Osteocyte (in vitro differentiated cells): Measurements from ENCODE around the gene E2F1. TPM values are rescaled to one million over a fixed set of nuclear protein-coding genes. Genes with fewer than 3 reads are reported as not detected.

ENCODE experiments used
- DNase-seq: peaks from one replicate; pipeline ENCODE4 v3.0.0; 2021; ENCODE audit warnings: mixed read lengths; ENCODE audit not compliant: unreplicated experiment; ENCODE audit errors: extremely low spot score
- H3K27ac Mint-ChIP-seq: one replicate; pipeline ENCODE4 v1.8.0; 2021; ENCODE audit warnings: mild to moderate bottlenecking, mixed read lengths; ENCODE audit not compliant: unreplicated experiment
- H3K27me3 Mint-ChIP-seq: one replicate; pipeline ENCODE4 v1.8.0; 2021; ENCODE audit warnings: mixed read lengths; ENCODE audit not compliant: unreplicated experiment
- H3K36me3 Mint-ChIP-seq: one replicate; pipeline ENCODE4 v1.8.0; 2021; ENCODE audit warnings: mixed read lengths; ENCODE audit not compliant: unreplicated experiment
- H3K4me1 Mint-ChIP-seq: one replicate; pipeline ENCODE4 v1.8.0; 2021; ENCODE audit warnings: mixed read lengths; ENCODE audit not compliant: unreplicated experiment
- H3K4me3 Mint-ChIP-seq: one replicate; pipeline ENCODE4 v1.8.0; 2021; ENCODE audit warnings: mild to moderate bottlenecking, moderate library complexity, mixed read lengths; ENCODE audit not compliant: unreplicated experiment
- H3K9me3 Mint-ChIP-seq: one replicate; pipeline ENCODE4 v1.8.0; 2021; ENCODE audit warnings: mixed read lengths; ENCODE audit not compliant: unreplicated experiment
- total RNA-seq: library from RNA; stranded (reverse); gene quantifications from 2 replicates; pipeline ENCODE4 v1.2.1, GENCODE V29; 2021
- TF ChIP-seq, protein P1 (sequence below): fragments of 200-600 bp; sonication (generic); IDR thresholded peaks from 2 replicates; pipeline ENCODE4 v1.5.0; 2021; ENCODE audit warnings: antibody characterized with exemption, mild to moderate bottlenecking, moderate library complexity

The E2F1 gene
- total RNA-seq, 1 donor from 2014 or later, result 6.3 TPM

DNA sequence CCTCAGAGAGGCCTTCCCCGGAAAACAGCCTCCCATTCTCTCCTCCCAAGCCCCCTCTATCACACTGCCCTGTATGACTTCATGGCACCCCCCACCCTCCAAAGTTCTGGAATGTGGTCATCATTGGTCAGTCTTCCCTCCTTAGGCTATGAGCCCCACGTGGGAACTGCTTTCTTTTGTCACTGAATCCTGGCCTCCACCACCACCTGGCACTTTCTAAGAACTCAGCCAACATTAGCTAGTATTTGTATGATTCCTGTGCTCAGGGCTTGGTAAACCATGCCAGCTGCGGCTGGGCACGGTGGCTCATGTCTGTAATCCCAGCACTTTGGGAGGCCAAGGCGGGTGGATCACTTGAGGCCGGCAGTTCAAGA is 8.4 kb upstream of the E2F1 start:
- Mint-ChIP-seq H3K27ac (no peak overlapping the region), H3K4me3 (no peak overlapping the region), H3K27me3 (no peaks in the 10 kb centered on the region), H3K4me1 (peaks cover 3% of the 10 kb centered on the region), H3K36me3 (no peaks in the 10 kb centered on the region), H3K9me3 (no peaks in the 10 kb centered on the region)
- DNase-seq, result no peak
- TF ChIP-seq, protein P1, sequence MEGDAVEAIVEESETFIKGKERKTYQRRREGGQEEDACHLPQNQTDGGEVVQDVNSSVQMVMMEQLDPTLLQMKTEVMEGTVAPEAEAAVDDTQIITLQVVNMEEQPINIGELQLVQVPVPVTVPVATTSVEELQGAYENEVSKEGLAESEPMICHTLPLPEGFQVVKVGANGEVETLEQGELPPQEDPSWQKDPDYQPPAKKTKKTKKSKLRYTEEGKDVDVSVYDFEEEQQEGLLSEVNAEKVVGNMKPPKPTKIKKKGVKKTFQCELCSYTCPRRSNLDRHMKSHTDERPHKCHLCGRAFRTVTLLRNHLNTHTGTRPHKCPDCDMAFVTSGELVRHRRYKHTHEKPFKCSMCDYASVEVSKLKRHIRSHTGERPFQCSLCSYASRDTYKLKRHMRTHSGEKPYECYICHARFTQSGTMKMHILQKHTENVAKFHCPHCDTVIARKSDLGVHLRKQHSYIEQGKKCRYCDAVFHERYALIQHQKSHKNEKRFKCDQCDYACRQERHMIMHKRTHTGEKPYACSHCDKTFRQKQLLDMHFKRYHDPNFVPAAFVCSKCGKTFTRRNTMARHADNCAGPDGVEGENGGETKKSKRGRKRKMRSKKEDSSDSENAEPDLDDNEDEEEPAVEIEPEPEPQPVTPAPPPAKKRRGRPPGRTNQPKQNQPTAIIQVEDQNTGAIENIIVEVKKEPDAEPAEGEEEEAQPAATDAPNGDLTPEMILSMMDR, result no peak

DNA sequence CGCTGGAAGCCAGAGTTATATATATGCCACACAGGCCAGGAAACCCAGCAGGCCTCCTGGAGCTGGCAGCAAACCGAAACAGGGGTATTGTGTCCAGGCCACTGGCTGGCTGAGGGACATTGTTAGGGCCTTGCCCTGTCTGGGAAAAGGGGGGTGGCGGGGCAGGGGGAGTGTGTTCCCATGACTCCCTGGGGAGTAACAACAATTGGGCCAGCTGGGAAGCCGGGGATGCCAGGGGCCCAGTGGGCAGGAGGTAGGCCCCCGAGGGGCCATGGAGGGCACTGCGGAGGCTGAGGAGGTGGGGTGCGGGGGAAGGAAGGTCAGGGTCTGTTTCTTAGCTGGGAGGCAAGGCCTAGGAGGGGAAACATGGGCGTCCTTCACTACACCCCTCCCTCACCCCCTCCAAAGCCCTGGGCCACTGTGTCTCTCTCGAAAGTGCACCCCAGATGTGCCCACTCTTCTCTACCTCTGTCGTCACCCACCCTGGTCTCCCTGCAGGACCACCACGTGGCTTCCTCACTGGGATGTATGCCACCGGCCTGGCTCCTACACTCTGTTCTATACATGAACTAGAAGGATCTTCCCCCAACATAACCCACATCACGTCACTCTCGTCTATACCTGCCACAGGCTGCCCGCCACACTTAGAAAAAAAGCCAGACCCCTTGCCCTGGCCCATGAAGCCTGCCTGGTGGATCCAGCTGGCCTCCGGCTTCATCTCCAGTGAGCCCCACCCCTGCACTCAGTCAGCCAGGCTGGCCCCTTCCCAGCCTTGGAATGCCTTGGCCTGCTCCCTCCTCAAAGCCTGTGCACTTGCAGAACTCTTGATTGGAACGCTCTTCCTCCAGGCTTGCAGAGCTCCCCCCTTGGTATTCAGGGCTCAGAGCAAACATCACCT is 7.8 kb upstream of the E2F1 start:
- DNase-seq, result no peak
- TF ChIP-seq, protein P1, result no peak
- Mint-ChIP-seq H3K27ac (no peak overlapping the region), H3K4me3 (no peak overlapping the region), H3K36me3 (no peaks in the 10 kb centered on the region), H3K4me1 (peaks cover 3% of the 10 kb centered on the region), H3K27me3 (no peaks in the 10 kb centered on the region), H3K9me3 (no peaks in the 10 kb centered on the region)

DNA sequence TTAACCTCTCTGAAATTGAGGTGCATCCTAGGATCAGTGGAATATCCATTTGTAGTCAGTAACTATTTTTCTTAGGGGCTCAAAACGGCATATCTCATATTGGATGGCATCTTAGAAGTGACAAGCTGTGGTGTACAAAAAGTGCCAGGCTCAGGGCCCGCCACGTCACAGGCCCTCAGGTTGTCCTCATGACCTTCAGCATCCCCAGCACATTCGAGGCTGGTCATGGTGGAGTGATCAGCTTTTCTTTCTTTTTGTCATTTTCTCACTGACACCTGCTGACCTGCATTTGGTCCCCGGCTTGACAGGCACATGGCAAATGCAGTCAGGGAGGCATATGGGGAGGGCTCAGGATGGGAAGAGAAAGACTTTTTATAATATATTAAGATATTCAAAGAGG is 7.1 kb upstream of the E2F1 start:
- TF ChIP-seq, protein P1, result no peak
- Mint-ChIP-seq H3K4me1 (peaks cover 3% of the 10 kb centered on the region), H3K27me3 (no peaks in the 10 kb centered on the region), H3K9me3 (no peaks in the 10 kb centered on the region), H3K4me3 (no peak overlapping the region), H3K36me3 (no peaks in the 10 kb centered on the region), H3K27ac (no peak overlapping the region)
- no peak for DNase-seq

DNA sequence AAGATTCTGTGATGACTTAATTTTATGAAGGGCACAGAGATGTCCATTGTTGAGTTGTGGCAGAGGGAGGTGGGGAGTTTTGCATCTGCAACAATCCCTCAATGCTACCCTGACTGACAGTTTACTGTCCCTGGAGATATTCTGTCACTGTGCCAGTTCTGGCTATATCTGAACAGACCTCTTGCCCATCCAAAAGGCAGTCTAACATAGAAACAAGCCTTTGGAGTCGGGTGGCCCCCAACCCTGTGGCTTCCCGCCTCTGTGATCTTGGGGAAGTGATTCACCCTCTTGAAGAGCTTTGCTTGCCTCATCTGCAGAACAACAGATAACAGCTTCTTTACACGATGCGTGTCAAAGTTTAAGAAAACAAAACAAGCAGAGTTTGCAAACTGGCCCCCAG is 3.8 kb upstream of the E2F1 start:
- Mint-ChIP-seq H3K27ac (no peak overlapping the region), H3K4me3 (no peak overlapping the region)
- DNase-seq, result no peak

DNA sequence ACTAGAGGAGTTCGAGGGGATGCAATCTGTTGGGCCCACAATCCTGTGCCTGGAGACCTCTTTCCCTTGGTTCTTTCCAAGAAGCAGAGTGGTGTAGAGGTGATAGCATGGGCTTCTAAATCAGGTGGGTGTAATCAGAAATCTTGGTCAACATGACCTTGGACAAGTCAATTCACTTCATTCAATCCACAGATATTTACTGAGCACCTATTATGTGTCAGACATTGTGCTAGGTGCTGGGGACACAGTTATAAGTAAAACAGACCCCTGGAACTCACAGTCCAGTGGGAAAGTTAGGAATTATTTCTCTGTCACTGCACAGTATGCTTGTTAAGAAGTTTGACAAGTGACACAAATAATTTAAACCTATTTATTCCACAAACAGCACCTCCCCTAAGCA is 3.3 kb upstream of the E2F1 start:
- TF ChIP-seq, protein P1, result no peak
- DNase-seq, result no peak
- Mint-ChIP-seq H3K4me1 (peaks cover 15% of the 10 kb centered on the region), H3K36me3 (no peaks in the 10 kb centered on the region), H3K9me3 (no peaks in the 10 kb centered on the region), H3K27ac (no peak overlapping the region), H3K4me3 (no peak overlapping the region), H3K27me3 (no peaks in the 10 kb centered on the region)

More for the DNA sequence above, 3.8 kb upstream of the E2F1 start:
- peaks cover 11% of the 10 kb centered on the region for H3K4me1 Mint-ChIP-seq
- H3K9me3 Mint-ChIP-seq, result no peaks in the 10 kb centered on the region
- TF ChIP-seq, protein P1, result no peak
- H3K27me3 Mint-ChIP-seq, result no peaks in the 10 kb centered on the region
- H3K36me3 Mint-ChIP-seq, result no peaks in the 10 kb centered on the region
